Inflammatory macrophage (primary cell): ENCODE data around the gene STAC2.
"Not testable (repeated sequence)": the region's sequence is repeated elsewhere in the genome, so short reads cannot be mapped to it uniquely, and the experiment has no call there.

Experiments
- DNase-seq, 2 donors: peaks; one replicate each; pipeline ENCODE4 v3.0.0-alpha.2; 2020 to 2022

The STAC2 gene

GRCh38 chr17:39186481-39187002 lies 39.2 kb downstream of the STAC2 start:
- DNase-seq, result no peak

- DNase-seq, result no peak
These were observed 42.0 kb downstream of the STAC2 start for GRCh38 chr17:39183720-39184119.

- DNase-seq, result no peak
These were observed 42.7 kb downstream of the STAC2 start for GRCh38 chr17:39183045-39183444.

GRCh38 chr17:39181303-39181702 lies 44.4 kb downstream of the STAC2 start:
- DNase-seq, result no peak

- no peak for DNase-seq
These were observed 47.2 kb downstream of the STAC2 start for GRCh38 chr17:39178536-39178935.

- DNase-seq, result no peak
These were observed 48.5 kb downstream of the STAC2 start for GRCh38 chr17:39177256-39177655.

- DNase-seq, result peak in 1 of 2 donors; percentile 55
These were observed 50.1 kb downstream of the STAC2 start for GRCh38 chr17:39175695-39176093.

GRCh38 chr17:39174920-39175694 lies 50.6 kb downstream of the STAC2 start:
- peak; percentile 56 to 58 for DNase-seq

GRCh38 chr17:39173526-39174274 lies 52.0 kb downstream of the STAC2 start:
- no peak for DNase-seq

- DNase-seq, result no peak
These were observed 52.7 kb downstream of the STAC2 start for GRCh38 chr17:39173080-39173479.

GRCh38 chr17:39171933-39172332 lies 53.8 kb downstream of the STAC2 start:
- no peak for DNase-seq

- DNase-seq, result no peak
These were observed 55.2 kb downstream of the STAC2 start for GRCh38 chr17:39170558-39170957.

- no peak for DNase-seq
These were observed 55.6 kb downstream of the STAC2 start for GRCh38 chr17:39170109-39170508.

GRCh38 chr17:39169518-39169917 lies 56.2 kb downstream of the STAC2 start:
- no peak for DNase-seq

GRCh38 chr17:39169101-39169500 lies 56.6 kb downstream of the STAC2 start:
- no peak for DNase-seq

GRCh38 chr17:39168503-39168902 lies 57.2 kb downstream of the STAC2 start:
- not testable (repeated sequence) for DNase-seq

GRCh38 chr17:39167476-39167875 lies 58.3 kb downstream of the STAC2 start:
- peak in 1 of 2 donors; percentile 18 for DNase-seq

GRCh38 chr17:39166437-39167335 lies 59.1 kb downstream of the STAC2 start:
- no peak for DNase-seq

GRCh38 chr17:39165841-39166349 lies 59.9 kb downstream of the STAC2 start, which contains the start of gene ARL5C:
TSS of gene ARL5C (minus strand) at chr17:39166161. CDS start at chr17:39165760, 401 bp downstream.
- no peak for DNase-seq

- no peak for DNase-seq
These were observed 60.4 kb downstream of the STAC2 start for GRCh38 chr17:39165178-39165840.

- peak; percentile 81 to 82 for DNase-seq
These were observed 61.0 kb downstream of the STAC2 start for GRCh38 chr17:39164675-39165143.

GRCh38 chr17:39161962-39162361 lies 63.8 kb downstream of the STAC2 start:
- DNase-seq, result no peak
